ENCODE data around the gene CXorf65. TPM values are rescaled to one million over a fixed set of nuclear protein-coding genes. Genes with fewer than 3 reads are reported as not detected.

Gene CXorf65
- total RNA-seq, 1 donor from 2014 or later, result not detected

DNA sequence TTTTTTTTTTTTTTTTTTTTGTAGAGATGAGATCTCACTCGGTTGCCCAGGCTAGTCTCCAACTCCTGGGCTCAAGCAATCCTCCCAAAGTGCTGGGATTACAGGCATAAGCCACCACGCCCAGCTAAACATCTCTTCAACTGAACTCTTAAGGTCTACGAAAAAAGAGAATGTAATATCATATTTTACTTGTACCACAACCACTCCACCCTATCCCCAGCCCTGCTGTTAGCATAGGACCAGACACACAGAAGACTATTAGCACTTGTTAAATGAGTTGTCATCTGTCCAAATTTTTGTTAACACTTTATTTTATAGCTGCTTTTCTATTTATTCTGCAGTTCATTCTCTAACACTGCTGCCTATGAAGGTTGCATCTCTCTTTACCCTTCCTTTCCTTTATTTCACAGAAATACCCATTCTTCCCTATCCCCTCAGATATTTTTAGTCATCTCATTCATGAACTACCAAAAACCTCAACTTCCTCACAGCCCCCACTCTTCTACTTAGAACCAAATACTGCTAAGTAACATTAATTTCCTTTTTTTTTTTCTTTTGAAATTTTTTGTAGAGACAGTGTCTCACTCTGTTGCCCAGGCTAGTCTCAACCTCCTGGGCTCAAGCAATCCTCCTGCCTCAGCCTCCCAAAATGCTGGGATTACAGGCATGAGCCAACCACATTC, 48.6 kb downstream of the CXorf65 start:
- Histone ChIP-seq H3K4me3 (no peak overlapping the region), H3K36me3 (peaks cover 0 to 17% of the 10 kb centered on the region in 2 donors), H3K27ac (no peak overlapping the region), H3K4me1 (no peaks in the 10 kb centered on the region), H3K27me3 (no peaks in the 10 kb centered on the region), H3K9me3 (no peaks in the 10 kb centered on the region)
- no peak for DNase-seq (ENCODE audit: extremely low spot score in 2 of 2)
- TF ChIP-seq, protein P1, sequence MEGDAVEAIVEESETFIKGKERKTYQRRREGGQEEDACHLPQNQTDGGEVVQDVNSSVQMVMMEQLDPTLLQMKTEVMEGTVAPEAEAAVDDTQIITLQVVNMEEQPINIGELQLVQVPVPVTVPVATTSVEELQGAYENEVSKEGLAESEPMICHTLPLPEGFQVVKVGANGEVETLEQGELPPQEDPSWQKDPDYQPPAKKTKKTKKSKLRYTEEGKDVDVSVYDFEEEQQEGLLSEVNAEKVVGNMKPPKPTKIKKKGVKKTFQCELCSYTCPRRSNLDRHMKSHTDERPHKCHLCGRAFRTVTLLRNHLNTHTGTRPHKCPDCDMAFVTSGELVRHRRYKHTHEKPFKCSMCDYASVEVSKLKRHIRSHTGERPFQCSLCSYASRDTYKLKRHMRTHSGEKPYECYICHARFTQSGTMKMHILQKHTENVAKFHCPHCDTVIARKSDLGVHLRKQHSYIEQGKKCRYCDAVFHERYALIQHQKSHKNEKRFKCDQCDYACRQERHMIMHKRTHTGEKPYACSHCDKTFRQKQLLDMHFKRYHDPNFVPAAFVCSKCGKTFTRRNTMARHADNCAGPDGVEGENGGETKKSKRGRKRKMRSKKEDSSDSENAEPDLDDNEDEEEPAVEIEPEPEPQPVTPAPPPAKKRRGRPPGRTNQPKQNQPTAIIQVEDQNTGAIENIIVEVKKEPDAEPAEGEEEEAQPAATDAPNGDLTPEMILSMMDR (IDR thresholded peaks at IDR 0.05), result no peak
- no peak for TF ChIP-seq POLR2AphosphoS5 (IDR thresholded peaks at IDR 0.05; ENCODE audit: insufficient read depth in 1 of 2, low read depth in 1 of 2)
- TF ChIP-seq POLR2A (IDR thresholded peaks at IDR 0.05), result no peak
- intact Hi-C loops (cut with DNase I), result no loop called here

DNA sequence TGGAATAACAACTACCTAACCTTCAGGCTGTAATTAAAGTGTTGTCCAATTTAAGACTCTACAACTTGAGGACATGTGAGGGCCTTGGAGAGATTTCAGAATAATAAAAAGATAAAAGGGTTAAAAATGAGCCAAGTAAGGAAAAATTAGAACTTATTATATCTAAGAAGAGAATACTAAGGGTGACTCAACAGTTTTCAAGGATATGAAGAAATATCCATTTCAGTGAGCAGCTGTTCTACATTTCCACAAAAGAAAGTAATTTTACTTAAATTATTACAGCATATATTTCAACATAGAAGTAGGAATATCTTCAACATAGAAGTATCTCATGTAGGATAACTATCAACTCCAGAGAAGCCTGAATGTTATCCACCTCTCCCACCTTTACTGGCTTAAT, 49.7 kb downstream of the CXorf65 start:
- no peak for DNase-seq (ENCODE audit: extremely low spot score in 2 of 2)
- H3K27me3 ChIP-seq, result no peaks in the 10 kb centered on the region
- TF ChIP-seq, protein P1 (IDR thresholded peaks at IDR 0.05), result no peak
- no peak for TF ChIP-seq POLR2A (IDR thresholded peaks at IDR 0.05)
- TF ChIP-seq POLR2AphosphoS5 (IDR thresholded peaks at IDR 0.05; ENCODE audit: insufficient read depth in 1 of 2, low read depth in 1 of 2), result no peak
- no peak overlapping the region for H3K4me3 ChIP-seq
- H3K9me3 ChIP-seq, result no peaks in the 10 kb centered on the region
- intact Hi-C loops (cut with DNase I), result no loop called here
- peaks cover 0 to 16% of the 10 kb centered on the region in 2 donors for H3K36me3 ChIP-seq
- H3K27ac ChIP-seq, result no peak overlapping the region
- no peaks in the 10 kb centered on the region for H3K4me1 ChIP-seq

Small RNA genes lying within 50 kb of the gene (small RNA-seq; reads per million reads assigned to genes)
- not detected for gene CXorf65

Other genes with a start within 250 kb of the CXorf65 start
- not detected for gene TEX11, start 198.0 kb downstream of the CXorf65 start, total RNA-seq
- 1.7 TPM for gene SLC7A3, start 175.6 kb downstream of the CXorf65 start, total RNA-seq
- gene SNX12, start 38.4 kb downstream of the CXorf65 start, total RNA-seq, result 25.0 TPM
- gene FOXO4, start 10.9 kb downstream of the CXorf65 start, total RNA-seq, result 22.8 TPM
- 4.2 TPM for gene IL2RG, start 4.8 kb upstream of the CXorf65 start, total RNA-seq
- 39.3 TPM for gene MED12, start 11.9 kb upstream of the CXorf65 start, total RNA-seq
- 1.7 TPM for gene NLGN3, start 38.1 kb upstream of the CXorf65 start, total RNA-seq
- not detected for gene GJB1, start 116.5 kb upstream of the CXorf65 start, total RNA-seq
- gene ZMYM3, start 147.4 kb upstream of the CXorf65 start, total RNA-seq, result 27.0 TPM
- gene NONO, start 176.9 kb upstream of the CXorf65 start, total RNA-seq, result 171 TPM
- 1.7 TPM for gene ITGB1BP2, start 195.0 kb upstream of the CXorf65 start, total RNA-seq